AG04450 (cell line): ENCODE data around the gene HADHA. TPM values are rescaled to one million over a fixed set of nuclear protein-coding genes. Genes with fewer than 3 reads are reported as not detected.

Source experiments
- CTCF ChIA-PET: fragments of 300-600, 350-600 bp; formaldehyde crosslinking; extraction: SDS; loops from one replicate; lab custom pipeline; 2022; ENCODE audit warnings: antibody characterized with exemption, inconsistent platforms; lab: Charles Lee
- POLR2A ChIA-PET: fragments of 350-600 bp; formaldehyde crosslinking; extraction: SDS; loops from one replicate; lab custom pipeline; 2021; ENCODE audit warnings: antibody characterized with exemption, inconsistent platforms; lab: Yijun Ruan, JAX
- DNase-seq: peaks from one replicate; pipeline ENCODE4 v3.0.0-alpha.2; 2011; ENCODE audit warnings: low read depth, low spot score
- H3K27ac ChIP-seq: one replicate; pipeline ENCODE4 v1.5.1; 2012; ENCODE audit warnings: low read depth, low read length, control low read depth
- H3K27me3 ChIP-seq: one replicate; pipeline ENCODE4 v1.6.0; 2012; ENCODE audit warnings: low read length; ENCODE audit not compliant: control insufficient read depth, insufficient read depth
- H3K4me3 ChIP-seq: 2 replicates; pipeline ENCODE4 v1.5.1; 2011; ENCODE audit warnings: mild to moderate bottlenecking, low read depth, low read length, control low read depth
- H3K9me3 ChIP-seq: 2 replicates; pipeline ENCODE4 v1.5.1; 2012; ENCODE audit warnings: low read length; ENCODE audit not compliant: control insufficient read depth, insufficient read depth
- CTCF ChIP-seq: IDR thresholded peaks from 2 replicates; pipeline ENCODE4 v1.5.1; 2011; ENCODE audit warnings: low read depth, low read length, control low read depth, inconsistent platforms
- polyA plus RNA-seq: library from polyadenylated mRNA; depleted of rRNA; stranded (reverse); fragments of >200 nt; gene quantifications from 2 replicates; pipeline ENCODE4 v1.2.3, GENCODE V29; 2011; rRNA removed

HADHA gene
- polyA plus RNA-seq, 1 experiment: 172 TPM

- POLR2A ChIA-PET: no interaction called here
- H3K27me3 ChIP-seq: no peaks in the 10 kb centered on the region
- no peak overlapping the region for H3K27ac ChIP-seq
- TF ChIP-seq CTCF: no peak
- CTCF ChIA-PET: interaction anchor here (1.3 kb wide), 1 partner anchor 191 kb away, joined by 6 read pairs; no protein-coding TSS in a partner anchor
- no peak overlapping the region for H3K4me3 ChIP-seq
- DNase-seq: no peak
- no peaks in the 10 kb centered on the region; the same call in 1 of the 2 replicates for H3K9me3 ChIP-seq
These were observed 103.2 kb downstream of the HADHA start for GRCh38 chr2:26141145-26141769.

Other genes with a start within 250 kb of the HADHA start
- gene RAB10, start 210.5 kb downstream of the HADHA start, polyA plus RNA-seq: 116 and 178 TPM in 2 replicates
- 2.8 and 3.1 TPM in 2 replicates for gene GAREM2, start 71.5 kb downstream of the HADHA start, polyA plus RNA-seq
- 129 and 162 TPM in 2 replicates for gene HADHB, start 307 bp upstream of the HADHA start, polyA plus RNA-seq
- 8.9 and 10.9 TPM in 2 replicates for gene SELENOI, start 101.5 kb upstream of the HADHA start, polyA plus RNA-seq
- gene ADGRF3, start 102.2 kb upstream of the HADHA start, polyA plus RNA-seq: 0.02 TPM in 1 of 2 replicates, not detected in the other
- 0.16 TPM in 1 of 2 replicates, not detected in the other for gene DRC1, start 157.3 kb upstream of the HADHA start, polyA plus RNA-seq
- not detected in 2 replicates for gene OTOF, start 233.5 kb upstream of the HADHA start, polyA plus RNA-seq